Osteoblast (primary cell): Measurements from ENCODE around the gene TLR9. TPM values are rescaled to one million over a fixed set of nuclear protein-coding genes. Genes with fewer than 3 reads are reported as not detected.
"Not testable (repeated sequence)": the region's sequence is repeated elsewhere in the genome, so short reads cannot be mapped to it uniquely, and the experiment has no call there.

Source experiments
- DNase-seq: peaks from one replicate; pipeline ENCODE4 v3.0.0; 2011; ENCODE audit warnings: low spot score, mixed read lengths; ENCODE audit not compliant: insufficient read length; ENCODE audit errors: missing footprints
- H2AFZ ChIP-seq: 2 replicates; pipeline ENCODE4 v1.6.0; 2011; ENCODE audit warnings: mild to moderate bottlenecking, low read length
- H3K27ac ChIP-seq: 2 replicates; pipeline ENCODE4 v1.5.1; 2011; ENCODE audit warnings: mild to moderate bottlenecking, low read depth, low read length, moderate library complexity
- H3K27me3 ChIP-seq: 2 replicates; pipeline ENCODE4 v1.6.0; 2012; ENCODE audit warnings: mild to moderate bottlenecking, control low read depth, inconsistent platforms, low read length, moderate library complexity; ENCODE audit not compliant: insufficient read depth
- H3K36me3 ChIP-seq: 2 replicates; pipeline ENCODE4 v1.5.1; 2011; ENCODE audit warnings: mild to moderate bottlenecking, low read length, control low read depth, moderate library complexity; ENCODE audit not compliant: insufficient read depth
- H3K4me1 ChIP-seq: 2 replicates; pipeline ENCODE4 v1.5.1; 2011; ENCODE audit warnings: mild to moderate bottlenecking, low read length, control low read depth, moderate library complexity; ENCODE audit not compliant: insufficient read depth
- H3K4me2 ChIP-seq: 2 replicates; pipeline ENCODE4 v1.6.0; 2011; ENCODE audit warnings: mild to moderate bottlenecking, low read length; ENCODE audit not compliant: insufficient read depth
- H3K4me3 ChIP-seq: fragments of 200-600 bp; sonication (generic); 3 replicates; pipeline ENCODE4 v1.5.1; 2012; ENCODE audit warnings: mild to moderate bottlenecking, low read length, inconsistent platforms; ENCODE audit not compliant: insufficient read depth
- H3K79me2 ChIP-seq: 2 replicates; pipeline ENCODE4 v1.6.0; 2012; ENCODE audit warnings: mild to moderate bottlenecking, low read length, control low read depth, inconsistent platforms; ENCODE audit not compliant: insufficient read depth
- H3K9me3 ChIP-seq: 2 replicates; pipeline ENCODE4 v1.5.1; 2011; ENCODE audit warnings: low read depth, low read length, control low read depth
- H4K20me1 ChIP-seq: 2 replicates; pipeline ENCODE4 v1.6.0; 2012; ENCODE audit warnings: mild to moderate bottlenecking, low read length, control low read depth; ENCODE audit not compliant: insufficient read depth
- CTCF ChIP-seq: IDR thresholded peaks from 2 replicates; pipeline ENCODE4 v1.5.1; 2011; ENCODE audit warnings: mild to moderate bottlenecking, low read depth, low read length, moderate library complexity; ENCODE audit errors: extremely low read depth
- total RNA-seq: library from RNA; depleted of rRNA; stranded (reverse); fragments of >200 nt; gene quantifications from 2 replicates; pipeline ENCODE4 v1.2.3, GENCODE V29; 2012

TLR9 gene
- not detected in 2 replicates for total RNA-seq

GRCh38 chr3:52225452-52226228 is at the start of gene TLR9:
TSS of gene TLR9 (minus strand) at chr3:52225645. CDS start at chr3:52225529, 116 bp downstream.
- H3K36me3 ChIP-seq: peaks cover 23% of the 10 kb centered on the region
- no peak within 1 kb of the TSS for H2AFZ ChIP-seq
- peak; percentile 73 for DNase-seq
- H3K4me1 ChIP-seq: no peaks in the 10 kb centered on the region
- H3K4me3 ChIP-seq: no peak within 1 kb of the TSS
- no peaks in the 10 kb centered on the region for H3K27me3 ChIP-seq
- H3K27ac ChIP-seq: no peak within 1 kb of the TSS
- H3K9me3 ChIP-seq: no peaks in the 10 kb centered on the region
- peaks cover 5% of the 10 kb centered on the region for H4K20me1 ChIP-seq
- TF ChIP-seq CTCF: no peak
- no peak within 1 kb of the TSS for H3K4me2 ChIP-seq
- H3K79me2 ChIP-seq: no peaks in the 10 kb centered on the region

GRCh38 chr3:52274781-52275180 is 49.3 kb upstream of the TLR9 start:
- not testable (repeated sequence) for H3K36me3 ChIP-seq, H3K9me3 ChIP-seq, H2AFZ ChIP-seq, H3K27ac ChIP-seq, H3K4me2 ChIP-seq, H3K4me3 ChIP-seq, DNase-seq, H3K27me3 ChIP-seq
- H4K20me1 ChIP-seq: peaks cover 65% of the 10 kb centered on the region
- H3K4me1 ChIP-seq: peaks cover 30% of the 10 kb centered on the region
- H3K79me2 ChIP-seq: peaks cover 84% of the 10 kb centered on the region

DNA sequence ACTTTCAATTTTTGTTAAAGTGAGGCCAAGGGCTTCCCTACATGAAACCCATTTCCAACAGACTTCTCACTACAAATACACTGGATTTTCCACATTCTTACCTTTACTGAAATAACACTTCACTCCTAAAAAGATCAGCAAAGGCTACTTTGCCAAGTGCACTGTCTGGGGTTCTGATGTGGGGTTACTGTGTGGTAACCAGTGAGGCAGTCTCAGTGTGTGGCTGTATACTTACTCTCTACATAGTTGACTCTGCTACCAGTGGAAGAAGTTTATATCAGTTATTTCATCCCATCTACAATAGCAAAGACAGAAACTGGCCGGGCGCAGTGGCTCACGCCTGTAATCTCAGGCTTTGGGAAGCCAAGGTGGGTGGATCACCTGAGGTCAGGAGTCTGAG is 47.4 kb upstream of the TLR9 start:
- Histone ChIP-seq H3K79me2 (peaks cover 99% of the 10 kb centered on the region), H4K20me1 (peaks cover 78% of the 10 kb centered on the region), H3K9me3 (no peaks in the 10 kb centered on the region), H3K27me3 (no peaks in the 10 kb centered on the region), H3K27ac (no peak overlapping the region), H3K4me3 (no peak overlapping the region), H3K4me2 (no peak overlapping the region), H3K36me3 (peaks cover 29% of the 10 kb centered on the region), H2AFZ (no peak overlapping the region), H3K4me1 (peaks cover 22% of the 10 kb centered on the region)
- no peak for TF ChIP-seq CTCF
- DNase-seq: no peak

DNA sequence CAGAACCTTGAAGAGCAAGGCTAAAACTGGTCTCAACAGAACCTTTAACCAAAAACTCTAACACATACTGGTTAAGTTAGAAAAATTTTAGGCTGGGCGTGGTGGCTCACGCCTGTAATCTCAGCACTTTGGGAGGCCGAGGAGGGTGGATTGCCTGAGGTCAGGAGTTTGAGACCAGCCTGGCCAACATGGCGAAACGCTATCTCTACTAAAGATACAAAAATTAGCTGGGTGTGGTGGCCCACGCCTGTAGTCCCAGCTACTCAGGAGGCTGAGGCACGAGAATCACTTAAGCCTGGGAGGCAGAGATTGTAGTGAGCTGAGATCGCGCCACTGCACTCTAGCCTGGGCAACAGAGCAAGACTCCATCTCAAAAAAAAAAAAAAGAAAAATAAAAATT is 46.7 kb upstream of the TLR9 start:
- not testable (repeated sequence) for H2AFZ ChIP-seq, H3K27me3 ChIP-seq, H3K9me3 ChIP-seq, H3K27ac ChIP-seq, H3K4me3 ChIP-seq, DNase-seq, H3K4me2 ChIP-seq
- peaks cover 35% of the 10 kb centered on the region for H3K36me3 ChIP-seq
- H3K4me1 ChIP-seq: peaks cover 22% of the 10 kb centered on the region
- H4K20me1 ChIP-seq: peaks cover 77% of the 10 kb centered on the region
- H3K79me2 ChIP-seq: peaks cover 99% of the 10 kb centered on the region

DNA sequence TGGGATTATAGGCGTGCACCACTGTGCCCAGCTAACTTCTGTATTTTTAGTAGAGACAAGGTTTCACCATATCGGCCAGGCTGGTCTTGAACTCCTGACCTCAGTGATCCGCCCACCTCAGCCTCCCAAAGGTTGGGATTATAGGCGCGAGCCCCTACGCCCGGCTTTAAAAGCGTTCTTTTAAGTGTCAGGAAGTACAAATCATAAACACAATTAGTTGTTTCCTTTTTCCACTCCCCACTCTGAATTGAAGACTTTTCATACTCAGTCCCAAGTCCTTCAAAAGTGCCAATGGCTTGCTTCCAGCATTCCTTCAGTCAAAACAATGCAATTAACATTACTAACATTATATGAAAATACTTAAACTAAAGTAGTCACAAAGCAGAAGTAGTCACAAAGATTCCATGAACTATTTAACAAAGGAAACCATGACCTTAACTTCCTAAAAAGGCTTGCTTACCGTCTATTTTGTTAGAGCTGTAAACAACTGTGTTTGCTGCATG is 44.9 kb upstream of the TLR9 start:
- Histone ChIP-seq H3K27me3 (no peaks in the 10 kb centered on the region), H3K4me3 (no peak overlapping the region), H3K79me2 (peaks cover 96% of the 10 kb centered on the region), H3K4me1 (peaks cover 8% of the 10 kb centered on the region), H2AFZ (no peak overlapping the region), H3K4me2 (no peak overlapping the region), H3K36me3 (peaks cover 51% of the 10 kb centered on the region), H4K20me1 (peaks cover 65% of the 10 kb centered on the region), H3K9me3 (no peaks in the 10 kb centered on the region), H3K27ac (peak overlapping the region; percentile 17)
- TF ChIP-seq CTCF: no peak
- no peak for DNase-seq
